Measurements from ENCODE around the gene C1orf210. TPM values are rescaled to one million over a fixed set of nuclear protein-coding genes. Genes with fewer than 3 reads are reported as not detected.

Gene C1orf210
- total RNA-seq, 1 experiment from 2014 or later: 5.9 TPM

- no peak overlapping the region for H3K14ac ChIP-seq (ENCODE audit: insufficient read depth, low read length)
- H3K27me3 Mint-ChIP-seq (ENCODE audit: low read depth): peaks cover 2% of the 10 kb centered on the region
- H3K27ac ChIP-seq (ENCODE audit: insufficient read length, low read depth, low read length): no peak overlapping the region
- H3K18ac ChIP-seq (ENCODE audit: insufficient read length, low read depth, low read length): no peak overlapping the region
- H3K56ac ChIP-seq (ENCODE audit: insufficient read length, low read depth, low read length): no peak overlapping the region
- no peaks in the 10 kb centered on the region for H3K79me2 ChIP-seq (ENCODE audit: insufficient read depth, low read length)
- no peak for DNase-seq
- no peaks in the 10 kb centered on the region for H3K27me3 ChIP-seq (ENCODE audit: insufficient read depth, low read length)
- peaks cover 8 to 20% (median 18%) of the 10 kb centered on the region in 3 experiments for H3K36me3 Mint-ChIP-seq (ENCODE audit: insufficient read depth in 1 of 3, low read depth in 3 of 3)
- no peak overlapping the region for H4K5ac ChIP-seq (ENCODE audit: insufficient read length, low read depth, low read length)
- H2BK120ac ChIP-seq (ENCODE audit: low read depth, low read length, poor library complexity, severe bottlenecking): no peak overlapping the region
- H4K20me1 ChIP-seq (ENCODE audit: control insufficient read depth, insufficient read depth, insufficient read length): peaks cover 3% of the 10 kb centered on the region
- no peak overlapping the region for H2BK20ac ChIP-seq (ENCODE audit: low read depth, low read length, poor library complexity, severe bottlenecking)
- H2BK5ac ChIP-seq (ENCODE audit: insufficient read length, low read length): no peak overlapping the region
- no peak overlapping the region for H3T11ph ChIP-seq (ENCODE audit: low read length)
- H3K27ac Mint-ChIP-seq: no peak overlapping the region
- no peak overlapping the region for H3K9ac ChIP-seq (ENCODE audit: extremely low read depth, insufficient read length, low read length)
- H3K23me2 ChIP-seq (ENCODE audit: insufficient read length, low read depth, low read length, poor library complexity, severe bottlenecking): peaks cover 6% of the 10 kb centered on the region
- peaks cover 19 to 26% of the 10 kb centered on the region in 2 experiments for H3K9me3 Mint-ChIP-seq
- no peak overlapping the region for H3K4ac ChIP-seq (ENCODE audit: low read depth, low read length)
- no peaks in the 10 kb centered on the region for H3K9me3 ChIP-seq (ENCODE audit: control insufficient read depth, low read depth, low read length)
- H3K79me1 ChIP-seq (ENCODE audit: insufficient read depth, low read depth, low read length, poor library complexity, severe bottlenecking): no peaks in the 10 kb centered on the region
- no peak overlapping the region for H3K4me3 Mint-ChIP-seq
- no peaks in the 10 kb centered on the region; the same call in 1 of the 2 replicates for H3K4me1 ChIP-seq (ENCODE audit: insufficient read depth, low read length)
- no peak for TF ChIP-seq CTCF (conservative IDR thresholded peaks at IDR 0.05)
- no peak overlapping the region for H2AK5ac ChIP-seq (ENCODE audit: insufficient read length, low read length)
- no peak overlapping the region for H4K91ac ChIP-seq (ENCODE audit: insufficient read length, low read depth, low read length)
- H2BK15ac ChIP-seq (ENCODE audit: low read depth, low read length): no peak overlapping the region
- no peak overlapping the region for H3K23ac ChIP-seq (ENCODE audit: insufficient read length, low read depth, low read length)
- H4K8ac ChIP-seq (replicated peaks; ENCODE audit: insufficient read length, low read depth, low read length): no peak overlapping the region
- H2BK12ac ChIP-seq (ENCODE audit: insufficient read length, low read depth, low read length): no peak overlapping the region
- no peak overlapping the region for H2AFZ ChIP-seq (ENCODE audit: low read length)
- WGBS (ENCODE audit: extremely low coverage, insufficient read length, low lambda C conversion rate): no CpG with 5 or more reads among the region's 3 CpGs
- H3K4me1 Mint-ChIP-seq: peaks cover 22 to 23% of the 10 kb centered on the region in 2 experiments
- H3K4me2 ChIP-seq (ENCODE audit: insufficient read depth, insufficient read length, low read length): no peak overlapping the region
Observed at GRCh38 chr1:43267818-43268425, 17.5 kb downstream of the C1orf210 start.

Data from H9 (cell line).